Occipital lobe (tissue), 2 donors: ENCODE data around the gene C2CD5. TPM values are rescaled to one million over a fixed set of nuclear protein-coding genes. Genes with fewer than 3 reads are reported as not detected.
"Not testable (repeated sequence)": the region's sequence is repeated elsewhere in the genome, so short reads cannot be mapped to it uniquely, and the experiment has no call there.

Experiments used
- DNase-seq: peaks from one replicate; lab custom pipeline; 2025; lab: John Stamatoyannopoulos, UW
- total RNA-seq: library from RNA; depleted of rRNA; stranded (reverse); fragments of >200 nt; gene quantifications from one replicate; pipeline ENCODE4 v1.2.3, GENCODE V29; 2014

The C2CD5 gene
- total RNA-seq, 1 donor from 2014 or later = 151 TPM

GRCh38 chr12:22536971-22537544, 7.3 kb downstream of the C2CD5 start:
- no peak for DNase-seq

GRCh38 chr12:22536346-22536945, 7.9 kb downstream of the C2CD5 start:
- no peak for DNase-seq

DNA sequence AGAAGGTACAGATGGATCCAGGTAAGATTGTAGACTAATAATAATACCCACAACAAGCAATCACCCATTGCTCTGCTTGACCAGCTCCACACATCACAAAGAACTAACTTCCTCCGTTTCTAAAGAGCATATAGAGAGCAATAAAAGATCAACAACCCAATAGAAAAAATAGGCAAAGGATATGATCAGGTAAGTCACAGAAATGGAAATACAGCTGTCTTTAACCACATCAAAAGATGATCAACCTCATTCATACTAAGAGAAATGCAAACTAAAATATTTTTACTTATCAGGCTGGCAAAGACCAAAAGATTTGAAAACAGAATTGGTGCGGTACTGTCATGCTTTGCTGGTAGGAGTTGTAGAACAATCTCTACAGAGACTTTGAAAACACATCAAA, 8.9 kb downstream of the C2CD5 start:
- DNase-seq = no peak

DNA sequence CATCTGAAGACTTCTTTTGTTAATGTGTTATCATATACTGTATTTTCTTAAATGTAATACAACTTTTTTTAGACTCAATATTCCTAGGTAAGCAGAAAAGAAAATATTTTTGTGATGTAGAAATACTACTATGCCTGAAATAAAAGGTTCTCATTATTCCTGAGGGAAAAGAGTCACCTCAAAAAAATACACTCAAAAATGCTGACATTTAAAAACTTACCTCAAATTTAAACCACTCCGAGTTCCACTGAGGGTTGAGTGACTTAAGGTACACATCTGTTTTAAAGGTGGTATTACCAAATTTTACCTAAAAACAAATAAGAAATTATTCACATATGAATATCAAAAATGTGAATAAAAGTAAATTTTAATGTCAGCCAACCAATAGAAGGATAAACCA, 9.3 kb downstream of the C2CD5 start:
- DNase-seq = no peak

GRCh38 chr12:22533155-22533554, 11.2 kb downstream of the C2CD5 start:
- DNase-seq = no peak

- DNase-seq = no peak
Observed at GRCh38 chr12:22532317-22532716, 12.0 kb downstream of the C2CD5 start.

DNA sequence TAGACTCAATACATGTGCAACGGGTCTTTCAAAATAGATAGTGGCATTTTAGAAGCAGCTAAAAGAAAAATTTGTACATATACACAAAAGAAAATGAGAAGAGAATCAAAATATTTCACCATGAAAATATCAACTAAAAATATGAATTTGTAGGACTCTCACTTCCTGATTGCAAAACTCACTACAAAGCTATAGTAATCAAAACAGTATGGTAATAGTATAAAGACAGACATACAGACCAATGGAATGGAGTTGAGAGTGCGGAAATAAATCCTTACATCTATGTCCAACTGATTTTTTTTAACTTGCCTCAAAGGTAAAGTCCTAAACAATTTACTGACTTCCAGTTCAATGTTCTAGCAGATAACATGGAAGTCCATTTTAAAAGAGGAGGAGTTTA, 13.1 kb downstream of the C2CD5 start:
- DNase-seq = no peak

DNA sequence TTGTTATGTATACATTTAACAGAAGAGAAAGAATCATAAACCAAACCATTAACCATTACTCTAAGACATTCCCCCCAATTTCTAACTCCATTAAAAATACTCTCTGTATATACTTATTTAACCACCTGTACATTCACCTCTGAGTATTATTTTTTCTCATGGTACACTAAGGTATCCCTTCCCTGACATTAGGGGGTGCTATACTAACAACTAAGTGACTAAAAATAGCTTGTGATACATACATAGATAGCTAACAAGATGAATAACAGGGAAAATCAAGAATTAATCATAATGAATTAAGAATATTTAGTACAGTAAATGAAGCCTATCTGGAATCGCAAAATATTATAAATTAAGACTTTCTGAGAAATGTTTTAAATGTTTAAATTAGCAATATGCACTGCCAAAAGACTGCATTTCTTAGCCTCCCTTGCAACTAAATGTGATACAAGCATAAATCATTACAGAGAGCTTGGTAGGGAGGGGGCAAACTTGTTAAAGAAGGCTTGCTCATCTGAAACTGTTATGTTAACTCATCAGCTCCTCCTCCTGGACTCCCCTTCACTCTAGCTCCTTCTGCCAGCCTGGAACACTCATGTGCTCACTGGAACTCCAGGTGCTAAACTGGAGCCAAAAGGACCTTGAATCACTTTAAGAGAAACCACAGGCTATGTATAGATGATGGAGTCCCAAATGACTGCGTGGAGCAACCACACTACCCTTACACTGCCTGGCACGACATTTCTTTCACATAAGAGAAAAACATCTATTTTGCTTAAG, 14.9 kb downstream of the C2CD5 start:
- DNase-seq = no peak

DNA sequence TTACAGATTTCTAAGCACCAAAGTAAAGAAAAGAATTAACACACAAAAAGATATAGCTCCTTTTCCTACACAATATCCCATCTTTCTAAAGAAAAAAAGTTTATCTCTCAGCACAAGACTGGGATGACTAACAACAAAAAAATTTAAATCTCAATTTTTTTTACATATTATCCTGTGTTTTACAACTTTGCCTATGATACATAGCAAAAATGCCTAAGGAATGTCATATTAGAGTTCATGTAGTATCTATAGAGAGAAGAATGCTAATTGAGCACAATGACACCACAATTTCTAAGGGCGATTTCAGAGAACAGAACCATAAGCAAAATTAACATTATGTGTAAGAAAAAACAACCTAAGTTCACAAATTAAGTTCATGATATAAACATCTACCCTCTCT, 16.3 kb downstream of the C2CD5 start:
- no peak for DNase-seq

- no peak for DNase-seq
Observed at GRCh38 chr12:22526836-22527235, 17.5 kb downstream of the C2CD5 start.

DNA sequence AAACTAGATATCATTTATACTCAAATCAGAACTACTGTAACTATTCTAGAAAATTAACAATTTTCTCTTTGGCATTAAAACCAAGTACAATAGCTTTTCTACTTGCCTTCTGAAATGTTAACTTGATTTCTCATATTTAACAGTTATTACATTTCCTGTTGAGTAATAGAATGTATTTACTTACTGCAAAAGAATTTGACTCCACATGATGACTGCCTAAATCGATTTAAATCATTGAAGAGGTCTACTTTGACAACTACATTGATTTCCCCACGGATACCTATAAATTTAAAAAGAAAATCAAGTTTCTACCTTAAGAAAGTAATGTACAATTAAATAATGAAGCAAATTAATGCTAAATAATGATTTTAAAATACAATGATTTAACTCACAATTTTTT, 18.9 kb downstream of the C2CD5 start:
- no peak for DNase-seq

DNA sequence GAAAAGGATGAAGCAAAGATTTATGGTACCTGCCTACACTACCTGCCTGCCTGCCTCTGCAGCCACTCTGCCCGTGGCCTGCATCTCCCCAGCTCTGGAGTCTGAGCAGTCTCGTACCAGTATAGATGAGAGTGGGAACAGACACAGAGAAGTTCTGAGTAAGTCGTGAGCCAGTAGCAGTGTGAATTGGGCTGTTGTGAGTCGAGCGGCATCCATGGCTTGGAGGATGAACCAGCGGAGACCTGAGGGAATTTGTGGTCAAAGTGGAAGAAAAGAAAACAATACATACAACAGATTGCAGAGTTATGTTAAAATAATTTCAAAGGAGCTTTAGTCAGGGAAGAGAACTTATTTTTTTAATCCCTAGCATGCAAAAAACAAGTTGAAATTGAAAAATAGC, 25.3 kb downstream of the C2CD5 start:
- DNase-seq = no peak

GRCh38 chr12:22518060-22518719, 26.2 kb downstream of the C2CD5 start:
- DNase-seq = no peak

DNA sequence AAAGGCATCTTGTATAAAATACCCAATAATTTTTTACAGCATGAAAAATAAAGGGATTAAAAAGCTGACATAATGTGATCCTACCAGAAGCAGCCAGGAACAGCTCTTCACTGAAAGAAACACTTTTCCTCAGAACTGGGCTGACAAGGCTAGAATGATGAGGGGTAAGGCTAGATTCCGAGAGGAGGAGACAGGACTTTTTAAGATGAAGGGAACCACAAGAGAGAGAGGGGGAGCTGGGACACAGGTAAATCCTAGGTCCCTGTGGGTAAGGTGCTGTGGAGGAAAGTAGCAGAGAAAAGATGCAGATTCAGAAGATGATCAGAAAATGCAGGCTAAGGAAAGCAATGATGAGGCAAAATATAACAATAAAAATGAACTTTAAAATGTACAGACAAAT, 29.5 kb downstream of the C2CD5 start:
- no peak for DNase-seq

GRCh38 chr12:22505826-22506225, 38.5 kb downstream of the C2CD5 start:
- DNase-seq = no peak

GRCh38 chr12:22500100-22500499, 44.2 kb downstream of the C2CD5 start:
- DNase-seq = no peak

GRCh38 chr12:22499445-22499844, 44.9 kb downstream of the C2CD5 start:
- DNase-seq = no peak

GRCh38 chr12:22494319-22494718, 50.0 kb downstream of the C2CD5 start:
- no peak for DNase-seq

GRCh38 chr12:22491034-22491433, 53.3 kb downstream of the C2CD5 start:
- DNase-seq = no peak

- no peak for DNase-seq
Observed at GRCh38 chr12:22488478-22488877, 55.9 kb downstream of the C2CD5 start.

GRCh38 chr12:22487683-22488082, 56.7 kb downstream of the C2CD5 start:
- not testable (repeated sequence) for DNase-seq

- DNase-seq = no peak
Observed at GRCh38 chr12:22481547-22482104, 62.7 kb downstream of the C2CD5 start.
